GM18951 (cell line): ENCODE results near the gene PPM1B.

Experiments used
- POLR2A ChIP-seq: IDR thresholded peaks from 4 replicates; pipeline ENCODE4 v1.6.1; 2011; ENCODE audit warnings: mild to moderate bottlenecking; ENCODE audit not compliant: insufficient read length, insufficient read depth; ENCODE audit errors: extremely low read depth
- in situ Hi-C: fragments of 300-500 bp; cut with MboI; formaldehyde crosslinking; loops from one replicate; pipeline ENCODE4 v1.12.0; 2022; ENCODE audit warnings: low sequenced_read_pairs, mixed read lengths, inconsistent platforms; ENCODE audit not compliant: unreplicated experiment

Gene PPM1B

GRCh38 chr2:44267269-44267795 lies 98.7 kb downstream of the PPM1B start:
- no peak for TF ChIP-seq POLR2A
- in situ Hi-C loops: no loop called here

- no peak for TF ChIP-seq POLR2A
- in situ Hi-C loops: no loop called here
Measured at GRCh38 chr2:44267796-44268648, 99.3 kb downstream of the PPM1B start.

- in situ Hi-C loops: no loop called here
- no peak for TF ChIP-seq POLR2A
Measured at GRCh38 chr2:44269831-44270230, 101.2 kb downstream of the PPM1B start.

- TF ChIP-seq POLR2A: no peak
- in situ Hi-C loops: no loop called here
Measured at GRCh38 chr2:44271296-44271695, 102.6 kb downstream of the PPM1B start.

GRCh38 chr2:44273076-44273475 lies 104.4 kb downstream of the PPM1B start:
- in situ Hi-C loops: no loop called here

GRCh38 chr2:44273596-44273995 lies 104.9 kb downstream of the PPM1B start:
- in situ Hi-C loops: no loop called here
- no peak for TF ChIP-seq POLR2A

More at GRCh38 chr2:44273076-44273475, 104.4 kb downstream of the PPM1B start:
- TF ChIP-seq POLR2A: no peak

- in situ Hi-C loops: no loop called here
- no peak for TF ChIP-seq POLR2A
Measured at GRCh38 chr2:44275927-44276303, 107.2 kb downstream of the PPM1B start.

- in situ Hi-C loops: no loop called here
- no peak for TF ChIP-seq POLR2A
Measured at GRCh38 chr2:44277541-44277940, 108.9 kb downstream of the PPM1B start.

GRCh38 chr2:44280869-44281268 lies 112.2 kb downstream of the PPM1B start:
- in situ Hi-C loops: no loop called here
- TF ChIP-seq POLR2A: no peak
